ENCODE measurements around the gene B4GALNT1.

B4GALNT1 gene

DNA sequence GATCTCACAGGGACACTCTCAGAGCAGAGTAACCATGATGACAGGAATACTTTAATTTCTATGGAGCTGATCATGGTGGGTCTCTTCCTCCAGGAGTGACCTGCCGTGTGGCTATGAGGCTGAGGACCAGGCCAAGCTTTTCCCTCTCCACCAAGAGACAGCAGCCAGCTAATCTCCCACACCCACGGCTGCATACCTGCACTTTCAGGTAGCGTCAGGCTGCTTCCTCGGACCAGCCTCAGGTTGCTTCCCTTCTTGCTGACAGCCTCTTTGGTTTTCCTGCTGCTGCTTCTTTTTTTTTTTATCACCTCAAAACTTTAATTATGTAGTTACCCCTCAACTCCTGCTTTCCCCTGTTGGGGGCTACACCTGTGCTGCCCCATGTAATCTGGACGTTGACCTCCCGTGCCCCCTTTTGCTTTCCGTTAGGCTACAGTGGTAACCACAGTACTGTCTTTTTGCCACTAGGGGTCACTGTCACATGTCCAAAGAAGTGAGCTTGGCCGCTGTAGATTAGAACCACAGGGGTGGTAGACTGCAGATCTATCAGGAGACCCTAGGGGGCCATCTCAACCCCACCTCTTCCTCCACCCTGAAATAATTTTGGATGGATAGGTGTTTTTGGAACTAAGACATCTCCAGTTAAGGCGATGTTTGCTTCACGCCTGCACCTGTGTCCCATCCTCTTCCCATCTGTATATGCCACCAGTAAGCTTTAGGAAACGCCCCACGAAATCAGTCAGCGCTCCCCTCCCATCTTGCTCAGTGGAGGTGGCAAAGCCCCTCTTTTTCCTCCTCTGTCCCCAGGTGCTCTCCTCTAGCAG, 49.8 kb downstream of the B4GALNT1 start:
- DNase-seq: peak; percentile 74

DNA sequence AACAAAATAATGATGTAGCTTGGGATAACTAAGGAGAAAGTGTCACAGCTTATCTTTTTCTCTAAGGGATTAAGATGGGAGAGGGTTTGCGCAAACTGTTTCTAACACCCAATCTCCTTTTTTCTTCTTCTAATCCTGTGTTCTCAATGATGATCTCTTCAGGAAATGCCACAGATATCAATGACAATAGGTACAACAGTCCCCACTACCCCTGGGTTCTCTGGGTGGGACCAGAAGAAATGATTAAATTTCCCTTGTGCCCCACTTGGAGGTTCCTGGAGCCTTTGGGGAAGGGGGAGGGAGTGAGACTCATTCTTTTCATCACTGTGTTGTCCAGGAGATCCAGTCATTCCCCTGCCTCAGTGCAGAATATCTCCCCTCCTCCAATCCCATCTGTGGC, 50.6 kb downstream of the B4GALNT1 start:
- DNase-seq: no peak

DNA sequence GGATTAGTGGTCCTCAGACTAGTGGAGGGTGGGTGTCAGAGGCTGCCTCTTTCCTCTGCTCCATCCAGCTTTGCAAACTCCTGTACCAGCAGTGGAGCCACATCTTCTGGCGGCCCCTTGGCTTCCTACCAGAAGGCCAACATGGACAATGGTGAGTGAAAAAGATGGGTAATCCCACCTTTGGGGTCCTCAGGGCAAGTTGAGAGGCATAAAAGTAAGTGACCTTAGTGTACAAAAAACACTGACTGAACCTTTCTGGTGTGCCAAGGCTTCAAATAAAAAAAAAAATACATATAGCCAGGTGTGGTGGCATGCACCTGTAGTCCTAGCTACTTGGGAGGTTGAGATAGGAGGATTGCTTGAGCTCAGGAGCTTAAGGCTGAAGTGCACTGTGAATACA, 51.2 kb downstream of the B4GALNT1 start:
- no peak for DNase-seq

DNA sequence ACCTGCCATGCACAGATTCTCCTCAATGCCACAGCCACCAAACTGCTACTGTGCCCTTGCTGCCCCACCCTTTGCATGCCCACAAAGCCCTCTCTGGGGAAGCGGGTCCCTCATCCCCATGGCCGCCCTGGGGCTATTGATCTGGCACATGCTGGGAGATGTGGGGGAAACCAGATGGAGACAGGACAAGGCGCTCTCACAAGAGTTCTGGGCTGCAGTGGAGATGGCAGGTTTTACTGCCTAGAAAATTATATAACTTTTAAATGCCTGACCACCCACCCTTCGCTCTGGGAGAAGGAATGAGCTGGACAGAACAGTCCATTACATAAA, 52.6 kb downstream of the B4GALNT1 start:
- no peak for DNase-seq

DNA sequence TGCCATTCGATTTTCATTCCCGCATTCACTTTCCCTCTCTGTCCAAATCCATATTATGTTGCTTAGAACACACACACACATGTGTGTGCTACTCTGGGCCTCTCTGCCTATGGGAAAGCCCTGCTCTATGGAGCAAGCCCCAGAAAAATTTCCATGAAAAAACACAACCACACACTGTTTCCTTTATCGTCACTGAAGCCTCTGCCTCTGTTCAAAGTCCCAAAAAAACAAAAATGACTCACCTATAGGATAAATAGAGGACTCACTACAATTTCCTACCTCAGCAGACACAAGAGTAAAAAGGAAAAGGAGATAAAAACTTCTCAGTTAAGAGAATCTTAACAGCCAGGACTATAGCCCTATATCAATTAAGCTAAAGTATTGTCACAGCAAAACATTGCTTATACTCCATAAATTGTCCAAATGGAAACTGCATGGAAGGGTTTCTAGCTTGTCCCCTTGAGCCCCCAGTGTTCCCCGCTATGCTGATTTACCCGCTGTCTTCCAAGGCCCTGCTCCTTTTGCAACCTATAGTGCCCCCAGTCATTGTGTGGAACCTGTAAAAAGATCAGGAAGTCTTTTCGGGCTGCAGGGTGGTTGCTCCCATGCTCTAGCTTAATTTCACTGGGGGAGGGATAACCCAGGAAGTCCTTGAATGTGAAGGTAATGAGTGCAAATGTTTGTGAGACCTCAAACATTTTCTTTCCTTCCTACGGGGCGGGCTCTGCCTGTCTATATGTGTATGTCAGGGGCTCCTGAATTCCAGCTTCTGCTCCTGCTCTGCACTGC, 53.1 kb downstream of the B4GALNT1 start:
- no peak for DNase-seq

DNA sequence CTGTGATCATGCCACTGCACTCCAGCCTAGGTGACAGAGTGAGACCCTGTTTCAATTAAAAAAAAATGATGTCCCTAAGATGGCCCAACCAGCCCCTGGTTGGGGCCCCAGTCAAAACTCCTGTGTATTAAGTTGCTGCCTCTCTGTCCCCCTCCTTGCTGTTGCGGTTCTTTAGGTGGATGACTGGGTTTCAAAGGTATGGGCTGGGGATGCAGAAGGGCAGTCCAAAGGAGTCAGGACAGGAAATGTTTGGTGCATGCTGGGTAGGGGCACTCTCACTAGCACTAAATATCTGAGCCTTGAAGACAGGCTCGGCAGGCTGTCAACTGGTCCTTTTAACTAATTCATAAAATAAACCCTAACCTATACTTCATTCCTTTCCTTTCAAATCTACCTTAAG, 54.0 kb downstream of the B4GALNT1 start:
- no peak for DNase-seq

DNA sequence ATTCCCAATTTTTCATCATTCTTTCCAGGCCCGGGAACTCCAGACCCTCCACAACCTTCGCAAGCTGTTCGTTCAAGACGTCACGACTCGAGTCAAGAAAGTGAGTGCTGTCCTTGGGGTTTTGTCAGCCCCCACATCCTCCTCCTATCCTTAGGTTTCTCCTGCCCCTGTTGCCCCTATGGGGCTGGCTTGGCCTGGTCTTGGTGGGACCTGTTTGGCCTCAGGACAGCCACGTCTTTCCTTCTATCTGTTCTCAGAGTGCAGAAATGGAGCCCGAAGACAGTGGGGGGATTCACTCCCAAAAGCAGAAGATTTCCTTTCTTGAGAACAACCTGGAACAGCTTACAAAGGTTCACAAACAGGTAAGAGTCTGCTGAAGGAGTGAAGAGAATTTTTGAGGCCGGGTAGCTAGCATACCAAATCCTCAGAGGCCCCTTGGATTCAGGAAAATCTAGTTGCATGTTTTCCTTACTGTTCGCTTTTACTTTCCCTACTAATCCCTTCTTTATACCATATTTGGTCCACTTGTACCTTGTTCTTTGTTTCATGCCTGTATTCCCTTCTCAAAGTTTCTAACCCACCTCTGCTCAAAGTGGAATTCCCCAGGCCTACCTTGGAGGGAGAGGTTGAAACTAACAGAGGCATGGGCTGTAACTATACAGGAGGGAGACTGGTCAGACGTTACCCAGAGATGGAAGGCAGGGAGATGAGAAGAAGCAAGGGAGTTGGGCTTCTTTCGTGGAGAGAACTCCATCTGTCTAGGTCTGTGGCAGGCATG, 54.8 kb downstream of the B4GALNT1 start:
- DNase-seq: no peak

DNA sequence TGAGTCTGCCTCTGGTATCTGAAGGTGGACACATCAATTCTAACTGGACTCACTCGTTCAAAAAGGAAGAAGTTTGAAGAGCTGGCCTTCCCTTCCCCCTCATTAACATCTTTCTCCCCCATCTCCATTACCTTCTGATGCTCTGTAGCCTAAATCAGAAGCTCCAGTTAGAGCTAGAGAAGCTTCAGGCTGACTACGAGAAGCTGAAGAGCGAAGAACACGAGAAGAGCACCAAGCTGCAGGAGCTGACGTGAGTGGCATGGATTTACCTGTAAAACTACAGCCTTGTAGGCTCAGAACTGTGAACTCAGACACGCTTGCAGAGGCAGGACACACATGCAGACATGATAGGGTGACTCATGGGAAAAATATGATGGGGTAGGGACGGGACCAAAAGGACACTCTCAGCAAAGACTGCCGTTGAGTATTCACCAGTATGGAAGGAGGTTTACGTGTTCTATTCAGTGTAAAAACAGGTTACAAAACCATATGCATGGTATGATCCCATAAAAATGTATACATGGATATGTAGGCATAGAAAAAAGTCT, 56.3 kb downstream of the B4GALNT1 start:
- no peak for DNase-seq

Data from NCI-H1092 treated with DMSO at 0.1 percent for 48 hours (cell line).